ENCODE data around the gene ZWILCH.

Gene ZWILCH

DNA sequence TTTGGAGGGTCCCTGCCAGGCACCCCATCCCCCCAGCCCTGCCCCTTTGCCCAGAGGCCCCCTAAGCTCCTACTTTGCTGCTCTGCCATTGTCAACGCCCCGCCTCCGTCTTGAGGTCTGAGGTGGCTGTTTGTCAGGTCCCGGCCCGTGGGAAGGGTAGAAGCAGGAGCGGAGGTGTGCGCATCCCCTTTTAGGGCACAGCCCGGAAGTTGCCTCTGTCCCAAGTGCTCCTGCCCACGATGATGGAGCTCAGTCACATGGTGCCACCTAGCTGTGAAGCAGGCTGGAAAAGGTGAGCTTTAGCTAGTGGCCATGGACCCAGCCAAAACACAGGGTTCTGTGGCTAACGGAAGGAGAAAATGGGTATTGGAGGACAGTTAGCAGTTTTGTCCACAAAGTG is 89.2 kb downstream of the ZWILCH start:
- Histone ChIP-seq H3K4me1 (ENCODE audit: low read length) (no peaks in the 10 kb centered on the region), H4K20me1 (ENCODE audit: insufficient read depth, low read length) (no peaks in the 10 kb centered on the region), H3K36me3 (replicated peaks; ENCODE audit: low read depth, low read length) (no peaks in the 10 kb centered on the region), H3K4me3 (ENCODE audit: low read length) (no peak overlapping the region), H3K9ac (ENCODE audit: low read length) (no peak overlapping the region), H3K27ac (ENCODE audit: low read length) (no peak overlapping the region), H2AFZ (ENCODE audit: low read depth, low read length) (no peak overlapping the region), H3K4me2 (ENCODE audit: low read length) (no peak overlapping the region), H3K27me3 (ENCODE audit: low read depth, low read length) (no peaks in the 10 kb centered on the region), H3K79me2 (ENCODE audit: low read length) (no peaks in the 10 kb centered on the region), H3K9me3 (ENCODE audit: insufficient read depth, low read length) (no peaks in the 10 kb centered on the region)
- no peak for TF ChIP-seq EZH2phosphoT487 (IDR thresholded peaks at IDR 0.05; ENCODE audit: low read depth)
- TF ChIP-seq, protein P1, sequence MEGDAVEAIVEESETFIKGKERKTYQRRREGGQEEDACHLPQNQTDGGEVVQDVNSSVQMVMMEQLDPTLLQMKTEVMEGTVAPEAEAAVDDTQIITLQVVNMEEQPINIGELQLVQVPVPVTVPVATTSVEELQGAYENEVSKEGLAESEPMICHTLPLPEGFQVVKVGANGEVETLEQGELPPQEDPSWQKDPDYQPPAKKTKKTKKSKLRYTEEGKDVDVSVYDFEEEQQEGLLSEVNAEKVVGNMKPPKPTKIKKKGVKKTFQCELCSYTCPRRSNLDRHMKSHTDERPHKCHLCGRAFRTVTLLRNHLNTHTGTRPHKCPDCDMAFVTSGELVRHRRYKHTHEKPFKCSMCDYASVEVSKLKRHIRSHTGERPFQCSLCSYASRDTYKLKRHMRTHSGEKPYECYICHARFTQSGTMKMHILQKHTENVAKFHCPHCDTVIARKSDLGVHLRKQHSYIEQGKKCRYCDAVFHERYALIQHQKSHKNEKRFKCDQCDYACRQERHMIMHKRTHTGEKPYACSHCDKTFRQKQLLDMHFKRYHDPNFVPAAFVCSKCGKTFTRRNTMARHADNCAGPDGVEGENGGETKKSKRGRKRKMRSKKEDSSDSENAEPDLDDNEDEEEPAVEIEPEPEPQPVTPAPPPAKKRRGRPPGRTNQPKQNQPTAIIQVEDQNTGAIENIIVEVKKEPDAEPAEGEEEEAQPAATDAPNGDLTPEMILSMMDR (IDR thresholded peaks at IDR 0.05; ENCODE audit: low read depth, low read length): no peak

DNA sequence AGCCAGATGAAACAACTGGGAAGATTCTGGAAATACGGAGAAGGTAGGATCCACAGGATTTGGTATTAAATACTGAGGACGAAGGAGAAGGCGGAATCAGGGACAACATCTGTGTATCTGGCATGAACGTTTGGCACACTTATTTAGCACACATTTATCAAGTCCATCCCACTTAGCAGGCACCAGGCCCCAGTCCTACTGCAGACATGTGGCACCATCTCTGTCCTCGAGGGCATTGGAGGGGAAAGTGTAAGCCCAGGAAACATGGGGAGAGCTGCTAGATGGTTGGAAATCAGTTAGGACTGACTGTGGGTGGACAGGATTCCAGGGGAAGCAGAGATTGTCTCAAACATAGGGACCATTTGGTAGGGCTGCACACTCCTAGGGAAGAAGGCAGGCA is 89.7 kb downstream of the ZWILCH start:
- no peaks in the 10 kb centered on the region for H3K79me2 ChIP-seq (ENCODE audit: low read length)
- TF ChIP-seq EZH2phosphoT487 (IDR thresholded peaks at IDR 0.05; ENCODE audit: low read depth): no peak
- TF ChIP-seq, protein P1 (IDR thresholded peaks at IDR 0.05; ENCODE audit: low read depth, low read length): no peak
- no peak overlapping the region for H3K9ac ChIP-seq (ENCODE audit: low read length)
- H3K4me1 ChIP-seq (ENCODE audit: low read length): no peaks in the 10 kb centered on the region
- no peak overlapping the region for H2AFZ ChIP-seq (ENCODE audit: low read depth, low read length)
- H3K36me3 ChIP-seq (replicated peaks; ENCODE audit: low read depth, low read length): no peaks in the 10 kb centered on the region
- no peaks in the 10 kb centered on the region for H4K20me1 ChIP-seq (ENCODE audit: insufficient read depth, low read length)
- H3K9me3 ChIP-seq (ENCODE audit: insufficient read depth, low read length): no peaks in the 10 kb centered on the region
- no peak overlapping the region for H3K27ac ChIP-seq (ENCODE audit: low read length)
- H3K27me3 ChIP-seq (ENCODE audit: low read depth, low read length): no peaks in the 10 kb centered on the region
- H3K4me3 ChIP-seq (ENCODE audit: low read length): no peak overlapping the region
- H3K4me2 ChIP-seq (ENCODE audit: low read length): no peak overlapping the region

DNA sequence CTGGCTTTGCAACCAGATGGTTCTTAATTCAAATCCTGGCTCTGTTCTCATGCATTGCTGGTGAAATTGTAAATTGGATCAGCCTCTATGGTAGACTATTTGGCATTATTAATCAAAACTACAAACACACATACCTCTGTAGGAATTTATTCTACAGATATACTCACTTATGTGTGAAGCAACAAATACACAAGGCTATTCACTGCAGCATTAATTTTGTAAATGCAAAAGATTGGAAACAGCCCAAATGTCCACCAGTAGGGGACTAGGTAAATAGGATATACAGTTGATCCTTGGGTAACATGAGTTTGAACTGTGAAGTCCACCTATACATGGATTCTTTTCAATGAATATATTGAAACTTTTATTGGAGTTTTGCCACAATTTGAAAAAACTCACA is 90.2 kb downstream of the ZWILCH start:
- no peak for TF ChIP-seq EZH2phosphoT487 (IDR thresholded peaks at IDR 0.05; ENCODE audit: low read depth)
- TF ChIP-seq, protein P1 (IDR thresholded peaks at IDR 0.05; ENCODE audit: low read depth, low read length): no peak
- Histone ChIP-seq H3K9me3 (ENCODE audit: insufficient read depth, low read length) (no peaks in the 10 kb centered on the region), H3K9ac (ENCODE audit: low read length) (no peak overlapping the region), H3K27me3 (ENCODE audit: low read depth, low read length) (peaks cover 1% of the 10 kb centered on the region; the same call in 1 of the 2 replicates), H3K79me2 (ENCODE audit: low read length) (no peaks in the 10 kb centered on the region), H3K4me1 (ENCODE audit: low read length) (no peaks in the 10 kb centered on the region), H3K27ac (ENCODE audit: low read length) (no peak overlapping the region), H3K4me2 (ENCODE audit: low read length) (no peak overlapping the region), H3K36me3 (replicated peaks; ENCODE audit: low read depth, low read length) (no peaks in the 10 kb centered on the region), H2AFZ (ENCODE audit: low read depth, low read length) (no peak overlapping the region), H4K20me1 (ENCODE audit: insufficient read depth, low read length) (no peaks in the 10 kb centered on the region), H3K4me3 (ENCODE audit: low read length) (no peak overlapping the region)

DNA sequence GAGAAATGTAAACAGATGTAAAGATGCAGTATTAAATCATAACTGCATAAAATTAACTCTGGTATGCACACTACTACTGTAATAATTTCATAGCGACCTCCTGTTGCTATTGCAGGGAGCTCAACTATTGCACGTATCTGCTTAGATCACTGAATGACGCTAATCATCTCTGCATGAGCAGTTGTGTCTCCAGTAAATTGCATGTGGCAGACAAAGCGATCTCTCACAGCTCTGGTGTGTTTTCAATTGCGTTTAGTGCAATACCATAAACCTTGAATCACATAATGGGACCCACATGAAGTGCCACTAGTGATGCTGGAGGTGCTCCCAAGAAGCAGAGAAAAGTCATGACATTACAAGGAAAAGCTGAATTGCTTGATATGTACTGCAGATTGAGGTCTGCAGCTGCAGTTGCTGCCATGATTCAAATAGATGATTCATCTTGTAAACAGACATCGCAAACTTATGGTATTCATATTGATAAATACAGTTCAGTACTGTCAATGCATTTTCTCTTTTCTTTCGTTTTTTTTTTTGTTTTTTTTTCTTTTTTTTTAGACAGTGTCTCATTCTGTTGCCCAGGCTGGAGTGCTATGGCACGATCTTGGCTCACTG is 90.9 kb downstream of the ZWILCH start:
- Histone ChIP-seq H3K9ac (ENCODE audit: low read length) (no peak overlapping the region), H3K27me3 (ENCODE audit: low read depth, low read length) (peaks cover 7% of the 10 kb centered on the region; the same call in 1 of the 2 replicates), H3K4me3 (ENCODE audit: low read length) (no peak overlapping the region), H3K27ac (ENCODE audit: low read length) (no peak overlapping the region), H3K9me3 (ENCODE audit: insufficient read depth, low read length) (no peaks in the 10 kb centered on the region), H3K79me2 (ENCODE audit: low read length) (no peaks in the 10 kb centered on the region), H3K4me2 (ENCODE audit: low read length) (no peak overlapping the region), H3K4me1 (ENCODE audit: low read length) (no peaks in the 10 kb centered on the region), H3K36me3 (replicated peaks; ENCODE audit: low read depth, low read length) (no peaks in the 10 kb centered on the region), H4K20me1 (ENCODE audit: insufficient read depth, low read length) (no peaks in the 10 kb centered on the region), H2AFZ (ENCODE audit: low read depth, low read length) (no peak overlapping the region)
- TF ChIP-seq EZH2phosphoT487 (IDR thresholded peaks at IDR 0.05; ENCODE audit: low read depth): no peak
- TF ChIP-seq, protein P1 (IDR thresholded peaks at IDR 0.05; ENCODE audit: low read depth, low read length): no peak
